Upper lobe of right lung (tissue), 1 donor: Measurements from ENCODE around the gene ITPK1. TPM values are rescaled to one million over a fixed set of nuclear protein-coding genes. Genes with fewer than 3 reads are reported as not detected.
A peak's percentile ranks its signal among the peaks of the same experiment; 100 is the strongest.

ENCODE experiments used
- ATAC-seq: fragments of 200-7000 bp; cut with Tn5 transposase; one replicate; pipeline ENCODE4 v1.9.1; 2020; ENCODE audit warnings: mild to moderate bottlenecking, moderate library complexity
- DNase-seq: peaks from one replicate; pipeline ENCODE4 v3.0.0-alpha.2; 2020
- H3K27ac ChIP-seq: fragments of 200-600 bp; one replicate; pipeline ENCODE4 v1.8.0; 2022
- H3K27me3 ChIP-seq: fragments of 200-600 bp; one replicate; pipeline ENCODE4 v1.8.0; 2022; ENCODE audit warnings: mild to moderate bottlenecking
- H3K36me3 ChIP-seq: fragments of 200-600 bp; one replicate; pipeline ENCODE4 v1.8.0; 2022
- H3K4me1 ChIP-seq: fragments of 200-600 bp; one replicate; pipeline ENCODE4 v1.8.0; 2022
- H3K4me3 ChIP-seq: fragments of 200-600 bp; one replicate; pipeline ENCODE4 v1.8.0; 2022; ENCODE audit warnings: mild to moderate bottlenecking
- H3K9me3 ChIP-seq: fragments of 200-600 bp; one replicate; pipeline ENCODE4 v1.8.0; 2022
- CTCF ChIP-seq: fragments of 200-600 bp; IDR thresholded peaks from one replicate; pipeline ENCODE4 v1.8.0; 2022; ENCODE audit warnings: antibody characterized with exemption
- intact Hi-C: fragments of 100-400 bp; cut with DNase I; formaldehyde crosslinking; loops from one replicate; pipeline ENCODE4 v1.11.0; 2022
- total RNA-seq: library from RNA; stranded (reverse); fragmentation: NEBNext Ultra II Directional; extraction: Animal tissue kit (Norgen Biotek cat#: 25700); gene quantifications from one replicate; pipeline ENCODE4 v1.2.1, GENCODE V29; 2021
- donor health status: DM: no; HTN: yes; CAD: no; lungs with severe emphysema.

Gene ITPK1
- total RNA-seq, 1 donor from 2014 or later, result 96.9 TPM

- Histone ChIP-seq H3K36me3 (no peaks in the 10 kb centered on the region), H3K27me3 (no peaks in the 10 kb centered on the region), H3K4me3 (no peak overlapping the region), H3K27ac (no peak overlapping the region), H3K9me3 (no peaks in the 10 kb centered on the region), H3K4me1 (no peaks in the 10 kb centered on the region)
- DNase-seq (no peak), ATAC-seq (no peak)
- intact Hi-C loops, result no loop called here
- TF ChIP-seq CTCF, result no peak
Measured at GRCh38 chr14:93122826-93123225, 7.1 kb upstream of the ITPK1 start.

GRCh38 chr14:93121030-93121834 is 5.5 kb upstream of the ITPK1 start:
- Histone ChIP-seq H3K4me1 (peaks cover 7% of the 10 kb centered on the region), H3K36me3 (no peaks in the 10 kb centered on the region), H3K9me3 (no peaks in the 10 kb centered on the region), H3K27ac (no peak overlapping the region), H3K4me3 (no peak overlapping the region), H3K27me3 (no peaks in the 10 kb centered on the region)
- DNase-seq (no peak), ATAC-seq (no peak)
- no peak for TF ChIP-seq CTCF
- intact Hi-C loops, result no loop called here

GRCh38 chr14:93120517-93120916 is 4.8 kb upstream of the ITPK1 start:
- Histone ChIP-seq H3K27me3 (no peaks in the 10 kb centered on the region), H3K27ac (no peak overlapping the region), H3K36me3 (no peaks in the 10 kb centered on the region), H3K4me3 (no peak overlapping the region), H3K4me1 (peaks cover 8% of the 10 kb centered on the region), H3K9me3 (no peaks in the 10 kb centered on the region)
- DNase-seq (no peak), ATAC-seq (no peak)
- TF ChIP-seq CTCF, result no peak
- intact Hi-C loops, result no loop called here

- intact Hi-C loops, result no loop called here
- Histone ChIP-seq H3K27me3 (no peaks in the 10 kb centered on the region), H3K4me1 (peaks cover 32% of the 10 kb centered on the region), H3K4me3 (peak overlapping the region; percentile 72), H3K9me3 (no peaks in the 10 kb centered on the region), H3K36me3 (no peaks in the 10 kb centered on the region), H3K27ac (peak overlapping the region; percentile 95)
- DNase-seq (no peak), ATAC-seq (no peak)
- TF ChIP-seq CTCF, result no peak
Measured at GRCh38 chr14:93116676-93117200, 1.0 kb upstream of the ITPK1 start.

GRCh38 chr14:93115069-93115820 is 480 bp downstream of the ITPK1 start:
- H3K27ac ChIP-seq, result peak overlapping the region; percentile 95
- intact Hi-C loops, result no loop called here
- peak overlapping the region; percentile 72 for H3K4me3 ChIP-seq
- H3K4me1 ChIP-seq, result peaks cover 36% of the 10 kb centered on the region
- DNase-seq (peak; percentile 97), ATAC-seq (peak; percentile 92)
- no peak for TF ChIP-seq CTCF
- no peaks in the 10 kb centered on the region for H3K9me3 ChIP-seq
- H3K27me3 ChIP-seq, result no peaks in the 10 kb centered on the region
- no peaks in the 10 kb centered on the region for H3K36me3 ChIP-seq
